HCT116 (cell line): Measurements from ENCODE around the gene LTBP1. TPM values are rescaled to one million over a fixed set of nuclear protein-coding genes. Genes with fewer than 3 reads are reported as not detected.

Experiments used
- ATAC-seq: fragments of 200-7000 bp; cut with Tn5 transposase; 2 replicates; pipeline ENCODE4 v1.9.1; 2020; ENCODE audit warnings: mild to moderate bottlenecking, moderate library complexity
- BruUV-seq: library from RNA; stranded (reverse); fragments of 400-500 nt; replicated peaks from 2 replicates; lab custom pipeline; 2021; lab: Mats Ljungman, UMichigan
- CTCF ChIA-PET: fragments of 300-600 bp; sonication (Branson Sonifier 250); formaldehyde crosslinking; loops from one replicate; lab custom pipeline; 2021; ENCODE audit warnings: antibody characterized with exemption; lab: Charles Lee
- POLR2A ChIA-PET: fragments of 300-600, 350-600 bp; sonication (Branson Sonifier 250); formaldehyde crosslinking; loops from one replicate; lab custom pipeline; 2021; ENCODE audit warnings: antibody characterized with exemption; lab: Charles Lee
- RAD21 ChIA-PET, 2 experiments: fragments of 300-600 bp; sonication (Branson Sonifier 250); formaldehyde crosslinking; loops; one replicate each; lab custom pipeline; 2023; ENCODE audit warnings: low total read pairs in 2 of 2; ENCODE audit not compliant: uncharacterized antibody in 2 of 2, unreplicated experiment in 2 of 2, low non-redundant PET in 1 of 2; lab: Charles Lee
- DNase-seq: peaks from one replicate; pipeline ENCODE4 v3.0.0-alpha.2; 2010; ENCODE audit warnings: low read depth, low spot score
- H2AFZ ChIP-seq: fragments of 200-600 bp; shearing (Covaris generic), sonication (generic); 2 replicates; pipeline ENCODE4 v1.6.1; 2017; ENCODE audit warnings: low read depth, mixed run types, mixed read lengths, antibody characterized with exemption, low read length; ENCODE audit not compliant: poor library complexity, severe bottlenecking
- H3K27ac ChIP-seq: 2 replicates; pipeline ENCODE4 v1.5.1; 2012; ENCODE audit warnings: low read depth, low read length
- H3K27me3 ChIP-seq: fragments of 200-600 bp; sonication (generic); 2 replicates; pipeline ENCODE4 v1.6.1; 2016; ENCODE audit warnings: mixed run types, low read length, mixed read lengths; ENCODE audit not compliant: insufficient read depth
- H3K36me3 ChIP-seq, 2 experiments: fragments of 200-500 bp in 1 of 2; fragments of 200-600 bp in 1 of 2; sonication (Bioruptor generic) in 1 of 2; sonication (generic) in 1 of 2; 2 replicates each; pipeline versions ENCODE4 v1.5.1 to v1.6.1; 2014 to 2016; ENCODE audit warnings: low read length in 2 of 2, inconsistent platforms in 1 of 2, mixed read lengths in 1 of 2, mixed run types in 1 of 2; ENCODE audit not compliant: insufficient read depth in 2 of 2, control insufficient read depth in 1 of 2
- H3K4me1 ChIP-seq, 2 experiments: fragments of 200-600 bp in 1 of 2; sonication (generic) in 1 of 2; 2 replicates each; pipeline versions ENCODE4 v1.5.1 to v1.6.1; 2012 to 2017; ENCODE audit warnings: low read length in 2 of 2, inconsistent platforms in 1 of 2, mild to moderate bottlenecking in 1 of 2, mixed read lengths in 1 of 2, mixed run types in 1 of 2, moderate library complexity in 1 of 2; ENCODE audit not compliant: insufficient read depth in 2 of 2, control insufficient read depth in 1 of 2
- H3K4me2 ChIP-seq: fragments of 200-600 bp; sonication (generic); 2 replicates; pipeline ENCODE4 v1.6.1; 2017; ENCODE audit warnings: mixed run types, low read length, mixed read lengths
- H3K4me3 ChIP-seq, 2 experiments: fragments of 200-600 bp in 1 of 2; sonication (generic) in 1 of 2; replicated peaks in 1 of 2; 2 replicates each; pipeline ENCODE4 v1.5.1; 2011 to 2016; ENCODE audit warnings: low read length in 2 of 2, control low read depth in 1 of 2, low read depth in 1 of 2, mild to moderate bottlenecking in 1 of 2, mixed read lengths in 1 of 2, mixed run types in 1 of 2
- H3K79me2 ChIP-seq: fragments of 200-600 bp; sonication (generic); 2 replicates; pipeline ENCODE4 v1.6.1; 2017; ENCODE audit warnings: mild to moderate bottlenecking, mixed run types, low read length, moderate library complexity, mixed read lengths; ENCODE audit not compliant: insufficient read depth
- H3K9ac ChIP-seq: fragments of 200-600 bp; sonication (generic); 2 replicates; pipeline ENCODE4 v1.6.1; 2016; ENCODE audit warnings: low read length, mixed read lengths
- H3K9me2 ChIP-seq: fragments of 200-600 bp; sonication (generic), shearing (Covaris generic); 2 replicates; pipeline ENCODE4 v1.6.1; 2017; ENCODE audit warnings: mixed run types, mild to moderate bottlenecking, moderate library complexity; ENCODE audit not compliant: insufficient read depth
- H3K9me3 ChIP-seq, 2 experiments: fragments of 200-500 bp in 1 of 2; fragments of 200-600 bp in 1 of 2; sonication (Bioruptor generic) in 1 of 2; sonication (generic) in 1 of 2; 2 replicates each; pipeline ENCODE4 v1.6.1; 2014 to 2017; ENCODE audit warnings: low read length in 2 of 2, mixed read lengths in 2 of 2, inconsistent platforms in 1 of 2, low read depth in 1 of 2, mild to moderate bottlenecking in 1 of 2, mixed run types in 1 of 2, moderate library complexity in 1 of 2; ENCODE audit not compliant: control insufficient read depth in 1 of 2, insufficient read depth in 1 of 2
- H4K20me1 ChIP-seq: fragments of 200-600 bp; sonication (generic), shearing (Covaris generic); 2 replicates; pipeline ENCODE4 v1.6.1; 2017; ENCODE audit warnings: mixed run types, mild to moderate bottlenecking, moderate library complexity; ENCODE audit not compliant: insufficient read depth
- CBX3 ChIP-seq: IDR thresholded peaks from 2 replicates; pipeline ENCODE4 v1.6.1; 2012; ENCODE audit warnings: low read depth
- EGR1 ChIP-seq: IDR thresholded peaks from 2 replicates; pipeline ENCODE4 v1.6.1; 2012; ENCODE audit warnings: low read depth
- ELF1 ChIP-seq: IDR thresholded peaks from 2 replicates; pipeline ENCODE4 v1.6.1; 2012; ENCODE audit warnings: low read depth, borderline replicate concordance
- EZH2 ChIP-seq: fragments of 200-600 bp; sonication (generic); IDR thresholded peaks from 2 replicates; pipeline ENCODE4 v1.6.1; 2017; ENCODE audit warnings: antibody characterized with exemption, mixed run types
- EZH2phosphoT487 ChIP-seq: fragments of 200-600 bp; IDR thresholded peaks from 2 replicates; pipeline ENCODE4 v1.6.1; 2018; ENCODE audit warnings: antibody characterized with exemption, borderline replicate concordance
- FOSL1 ChIP-seq: IDR thresholded peaks from 2 replicates; pipeline ENCODE4 v1.6.1; 2012; ENCODE audit warnings: low read depth
- JUND ChIP-seq: IDR thresholded peaks from 2 replicates; pipeline ENCODE4 v1.6.1; 2012
- POLR2A ChIP-seq: IDR thresholded peaks from 2 replicates; pipeline ENCODE4 v1.7.0; 2011; ENCODE audit warnings: borderline replicate concordance; ENCODE audit not compliant: insufficient read depth, insufficient read length; ENCODE audit errors: extremely low read depth
- POLR2AphosphoS5 ChIP-seq: IDR thresholded peaks from 2 replicates; pipeline ENCODE4 v1.6.1; 2011; ENCODE audit warnings: mild to moderate bottlenecking, low read depth, low read length, moderate library complexity
- RAD21 ChIP-seq: IDR thresholded peaks from 2 replicates; pipeline ENCODE4 v1.6.1; 2012; ENCODE audit warnings: low read depth, mild to moderate bottlenecking
- SIN3A ChIP-seq: IDR thresholded peaks from 2 replicates; pipeline ENCODE4 v1.6.1; 2012; ENCODE audit warnings: low read depth
- SP1 ChIP-seq: IDR thresholded peaks from 2 replicates; pipeline ENCODE4 v1.6.1; 2012; ENCODE audit warnings: low read depth
- SRF ChIP-seq: IDR thresholded peaks from 2 replicates; pipeline ENCODE4 v1.6.1; 2012; ENCODE audit warnings: low read depth
- YY1 ChIP-seq: IDR thresholded peaks from 2 replicates; pipeline ENCODE4 v1.6.1; 2011; ENCODE audit warnings: low read length, low read depth, moderate library complexity, mild to moderate bottlenecking; ENCODE audit not compliant: insufficient replicate concordance; ENCODE audit errors: extremely low read depth
- ZFX ChIP-seq: fragments of 450-650 bp; IDR thresholded peaks from 2 replicates; pipeline ENCODE4 v1.6.1; 2017
- intact Hi-C: fragments of 100-400 bp; cut with micrococcal nuclease; formaldehyde crosslinking; loops from 2 replicates; pipeline ENCODE4 v1.10.0; 2022
- total RNA-seq: library from RNA; stranded (reverse); gene quantifications from one replicate; pipeline ENCODE4 v1.2.1, GENCODE V29; 2021; ENCODE audit not compliant: unreplicated experiment
- TF ChIP-seq, protein P1 (sequence below): IDR thresholded peaks from 2 replicates; pipeline ENCODE4 v1.6.1; 2012; ENCODE audit warnings: low read depth
- TF ChIP-seq, protein P2 (sequence below): IDR thresholded peaks from 2 replicates; pipeline ENCODE4 v1.6.1; 2012
- TF ChIP-seq, protein P3 (sequence below): IDR thresholded peaks from 2 replicates; pipeline ENCODE4 v1.6.1; 2011; ENCODE audit warnings: mild to moderate bottlenecking, low read length, moderate library complexity; ENCODE audit not compliant: insufficient replicate concordance; ENCODE audit errors: extremely low read depth
- TF ChIP-seq, protein P4 (sequence below): IDR thresholded peaks from 2 replicates; pipeline ENCODE4 v1.6.1; 2012
- TF ChIP-seq, protein P5 (sequence below), 3 experiments: fragments of 200-600 bp in 1 of 3; sonication (generic) in 1 of 3; IDR thresholded peaks in 2 of 3; conservative IDR thresholded peaks in 1 of 3; 2 replicates each; pipeline ENCODE4 v1.5.1; 2012 to 2017; ENCODE audit warnings: low read depth in 2 of 3, low read length in 2 of 3, antibody characterized with exemption in 1 of 3, borderline replicate concordance in 1 of 3, control low read depth in 1 of 3, mild to moderate bottlenecking in 1 of 3, mixed read lengths in 1 of 3, mixed run types in 1 of 3, moderate library complexity in 1 of 3; ENCODE audit not compliant: insufficient read depth in 1 of 3

LTBP1 gene
- total RNA-seq, 1 experiment from 2014 or later: 5.1 TPM

DNA sequence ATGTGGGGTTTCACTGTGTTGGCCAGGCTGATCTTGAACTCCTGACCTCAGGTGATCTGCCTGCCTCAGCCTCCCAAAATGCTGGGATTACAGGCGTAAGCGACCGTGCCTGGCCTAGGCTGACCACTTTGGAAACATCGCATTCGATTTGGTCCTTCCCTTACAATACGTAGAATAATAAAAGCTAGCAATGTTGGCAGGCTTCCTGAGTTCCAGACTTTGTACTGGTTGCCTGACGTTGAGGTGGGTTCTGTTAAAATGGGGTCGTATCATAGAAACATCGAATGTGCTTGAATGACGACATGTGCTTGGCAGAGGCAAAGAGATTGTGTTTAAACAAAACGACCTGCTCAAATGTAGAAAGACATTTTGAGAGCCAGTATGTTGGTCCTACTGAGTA, 56.1 kb downstream of the LTBP1 start:
- H3K27me3 ChIP-seq: no peaks in the 10 kb centered on the region
- no peaks in the 10 kb centered on the region for H3K9me2 ChIP-seq
- DNase-seq (no peak), ATAC-seq (no peak)
- ChIA-PET CTCF (no interaction called here), RAD21 (no interaction called here), POLR2A (no interaction called here)
- TF ChIP-seq, protein P1, sequence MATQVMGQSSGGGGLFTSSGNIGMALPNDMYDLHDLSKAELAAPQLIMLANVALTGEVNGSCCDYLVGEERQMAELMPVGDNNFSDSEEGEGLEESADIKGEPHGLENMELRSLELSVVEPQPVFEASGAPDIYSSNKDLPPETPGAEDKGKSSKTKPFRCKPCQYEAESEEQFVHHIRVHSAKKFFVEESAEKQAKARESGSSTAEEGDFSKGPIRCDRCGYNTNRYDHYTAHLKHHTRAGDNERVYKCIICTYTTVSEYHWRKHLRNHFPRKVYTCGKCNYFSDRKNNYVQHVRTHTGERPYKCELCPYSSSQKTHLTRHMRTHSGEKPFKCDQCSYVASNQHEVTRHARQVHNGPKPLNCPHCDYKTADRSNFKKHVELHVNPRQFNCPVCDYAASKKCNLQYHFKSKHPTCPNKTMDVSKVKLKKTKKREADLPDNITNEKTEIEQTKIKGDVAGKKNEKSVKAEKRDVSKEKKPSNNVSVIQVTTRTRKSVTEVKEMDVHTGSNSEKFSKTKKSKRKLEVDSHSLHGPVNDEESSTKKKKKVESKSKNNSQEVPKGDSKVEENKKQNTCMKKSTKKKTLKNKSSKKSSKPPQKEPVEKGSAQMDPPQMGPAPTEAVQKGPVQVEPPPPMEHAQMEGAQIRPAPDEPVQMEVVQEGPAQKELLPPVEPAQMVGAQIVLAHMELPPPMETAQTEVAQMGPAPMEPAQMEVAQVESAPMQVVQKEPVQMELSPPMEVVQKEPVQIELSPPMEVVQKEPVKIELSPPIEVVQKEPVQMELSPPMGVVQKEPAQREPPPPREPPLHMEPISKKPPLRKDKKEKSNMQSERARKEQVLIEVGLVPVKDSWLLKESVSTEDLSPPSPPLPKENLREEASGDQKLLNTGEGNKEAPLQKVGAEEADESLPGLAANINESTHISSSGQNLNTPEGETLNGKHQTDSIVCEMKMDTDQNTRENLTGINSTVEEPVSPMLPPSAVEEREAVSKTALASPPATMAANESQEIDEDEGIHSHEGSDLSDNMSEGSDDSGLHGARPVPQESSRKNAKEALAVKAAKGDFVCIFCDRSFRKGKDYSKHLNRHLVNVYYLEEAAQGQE: no peak
- no peak for TF ChIP-seq EZH2
- no peak for TF ChIP-seq POLR2AphosphoS5
- no peak for TF ChIP-seq SRF
- TF ChIP-seq, protein P2, sequence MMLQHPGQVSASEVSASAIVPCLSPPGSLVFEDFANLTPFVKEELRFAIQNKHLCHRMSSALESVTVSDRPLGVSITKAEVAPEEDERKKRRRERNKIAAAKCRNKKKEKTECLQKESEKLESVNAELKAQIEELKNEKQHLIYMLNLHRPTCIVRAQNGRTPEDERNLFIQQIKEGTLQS: no peak
- no peak for TF ChIP-seq SP1
- TF ChIP-seq POLR2A: no peak
- no peak for TF ChIP-seq YY1
- TF ChIP-seq, protein P3, sequence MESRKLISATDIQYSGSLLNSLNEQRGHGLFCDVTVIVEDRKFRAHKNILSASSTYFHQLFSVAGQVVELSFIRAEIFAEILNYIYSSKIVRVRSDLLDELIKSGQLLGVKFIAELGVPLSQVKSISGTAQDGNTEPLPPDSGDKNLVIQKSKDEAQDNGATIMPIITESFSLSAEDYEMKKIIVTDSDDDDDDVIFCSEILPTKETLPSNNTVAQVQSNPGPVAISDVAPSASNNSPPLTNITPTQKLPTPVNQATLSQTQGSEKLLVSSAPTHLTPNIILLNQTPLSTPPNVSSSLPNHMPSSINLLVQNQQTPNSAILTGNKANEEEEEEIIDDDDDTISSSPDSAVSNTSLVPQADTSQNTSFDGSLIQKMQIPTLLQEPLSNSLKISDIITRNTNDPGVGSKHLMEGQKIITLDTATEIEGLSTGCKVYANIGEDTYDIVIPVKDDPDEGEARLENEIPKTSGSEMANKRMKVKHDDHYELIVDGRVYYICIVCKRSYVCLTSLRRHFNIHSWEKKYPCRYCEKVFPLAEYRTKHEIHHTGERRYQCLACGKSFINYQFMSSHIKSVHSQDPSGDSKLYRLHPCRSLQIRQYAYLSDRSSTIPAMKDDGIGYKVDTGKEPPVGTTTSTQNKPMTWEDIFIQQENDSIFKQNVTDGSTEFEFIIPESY: no peak
- no peak for TF ChIP-seq RAD21
- TF ChIP-seq JUND: no peak
- TF ChIP-seq, protein P4, sequence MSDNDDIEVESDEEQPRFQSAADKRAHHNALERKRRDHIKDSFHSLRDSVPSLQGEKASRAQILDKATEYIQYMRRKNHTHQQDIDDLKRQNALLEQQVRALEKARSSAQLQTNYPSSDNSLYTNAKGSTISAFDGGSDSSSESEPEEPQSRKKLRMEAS: no peak
- no peak for TF ChIP-seq ZFX
- TF ChIP-seq FOSL1: no peak
- no peak for TF ChIP-seq ELF1
- TF ChIP-seq CBX3: no peak
- TF ChIP-seq EGR1: no peak
- TF ChIP-seq EZH2phosphoT487: no peak
- TF ChIP-seq SIN3A: no peak
- TF ChIP-seq, protein P5, sequence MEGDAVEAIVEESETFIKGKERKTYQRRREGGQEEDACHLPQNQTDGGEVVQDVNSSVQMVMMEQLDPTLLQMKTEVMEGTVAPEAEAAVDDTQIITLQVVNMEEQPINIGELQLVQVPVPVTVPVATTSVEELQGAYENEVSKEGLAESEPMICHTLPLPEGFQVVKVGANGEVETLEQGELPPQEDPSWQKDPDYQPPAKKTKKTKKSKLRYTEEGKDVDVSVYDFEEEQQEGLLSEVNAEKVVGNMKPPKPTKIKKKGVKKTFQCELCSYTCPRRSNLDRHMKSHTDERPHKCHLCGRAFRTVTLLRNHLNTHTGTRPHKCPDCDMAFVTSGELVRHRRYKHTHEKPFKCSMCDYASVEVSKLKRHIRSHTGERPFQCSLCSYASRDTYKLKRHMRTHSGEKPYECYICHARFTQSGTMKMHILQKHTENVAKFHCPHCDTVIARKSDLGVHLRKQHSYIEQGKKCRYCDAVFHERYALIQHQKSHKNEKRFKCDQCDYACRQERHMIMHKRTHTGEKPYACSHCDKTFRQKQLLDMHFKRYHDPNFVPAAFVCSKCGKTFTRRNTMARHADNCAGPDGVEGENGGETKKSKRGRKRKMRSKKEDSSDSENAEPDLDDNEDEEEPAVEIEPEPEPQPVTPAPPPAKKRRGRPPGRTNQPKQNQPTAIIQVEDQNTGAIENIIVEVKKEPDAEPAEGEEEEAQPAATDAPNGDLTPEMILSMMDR (IDR thresholded peaks at IDR 0.05 in 2 of 3, conservative IDR thresholded peaks at IDR 0.05 in 1 of 3; ENCODE audit: borderline replicate concordance in 1 of 3, insufficient read depth in 1 of 3, low read depth in 2 of 3, low read length in 2 of 3): no peak
- H2AFZ ChIP-seq: no peak overlapping the region
- no peak overlapping the region for H3K4me2 ChIP-seq
- H3K36me3 ChIP-seq: no peaks in the 10 kb centered on the region
- no peaks in the 10 kb centered on the region for H3K79me2 ChIP-seq
- H3K9ac ChIP-seq: no peak overlapping the region
- no peaks in the 10 kb centered on the region for H3K9me3 ChIP-seq
- no peak overlapping the region for H3K4me3 ChIP-seq
- H3K27ac ChIP-seq: no peak overlapping the region
- H3K4me1 ChIP-seq: no peaks in the 10 kb centered on the region
- no peaks in the 10 kb centered on the region for H4K20me1 ChIP-seq
- BruUV-seq: no TSS peak
- intact Hi-C loops: no loop called here
